Fibroblast of mammary gland (primary cell): ENCODE measurements around the gene ITPR3.

ENCODE experiments used
- DNase-seq: peaks from one replicate; pipeline ENCODE4 v3.0.0-alpha.2; 2010; ENCODE audit warnings: low read depth
- H3K4me3 ChIP-seq: 2 replicates; pipeline ENCODE4 v1.5.1; 2011; ENCODE audit warnings: low read depth, mild to moderate bottlenecking, low read length, moderate library complexity; ENCODE audit not compliant: control insufficient read depth
- TF ChIP-seq, protein P1 (sequence below): conservative IDR thresholded peaks from 2 replicates; pipeline ENCODE4 v1.5.1; 2011; ENCODE audit warnings: low read depth, low read length, inconsistent platforms; ENCODE audit not compliant: control insufficient read depth, insufficient read depth

Gene ITPR3

DNA sequence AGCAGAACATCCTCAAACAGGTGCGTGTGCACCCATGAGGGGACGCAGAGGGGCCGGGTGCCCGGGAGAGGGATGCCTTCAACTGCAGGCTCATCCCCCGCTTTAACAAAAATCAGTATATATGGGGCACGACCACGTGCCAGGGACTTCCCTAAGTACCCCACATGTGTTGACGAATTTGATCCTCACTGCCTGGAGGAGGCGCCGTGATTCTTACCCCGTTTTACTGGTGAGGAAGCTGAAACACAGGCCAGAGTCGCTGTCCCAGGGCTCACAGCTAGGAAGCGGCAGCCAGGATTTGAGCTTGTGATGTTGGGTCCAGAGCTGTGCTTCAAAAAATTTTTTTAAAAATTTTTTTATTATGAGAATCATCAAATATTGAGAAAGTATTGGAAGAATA, 44.8 kb downstream of the ITPR3 start:
- no peak overlapping the region for H3K4me3 ChIP-seq
- no peak for DNase-seq
- TF ChIP-seq, protein P1, sequence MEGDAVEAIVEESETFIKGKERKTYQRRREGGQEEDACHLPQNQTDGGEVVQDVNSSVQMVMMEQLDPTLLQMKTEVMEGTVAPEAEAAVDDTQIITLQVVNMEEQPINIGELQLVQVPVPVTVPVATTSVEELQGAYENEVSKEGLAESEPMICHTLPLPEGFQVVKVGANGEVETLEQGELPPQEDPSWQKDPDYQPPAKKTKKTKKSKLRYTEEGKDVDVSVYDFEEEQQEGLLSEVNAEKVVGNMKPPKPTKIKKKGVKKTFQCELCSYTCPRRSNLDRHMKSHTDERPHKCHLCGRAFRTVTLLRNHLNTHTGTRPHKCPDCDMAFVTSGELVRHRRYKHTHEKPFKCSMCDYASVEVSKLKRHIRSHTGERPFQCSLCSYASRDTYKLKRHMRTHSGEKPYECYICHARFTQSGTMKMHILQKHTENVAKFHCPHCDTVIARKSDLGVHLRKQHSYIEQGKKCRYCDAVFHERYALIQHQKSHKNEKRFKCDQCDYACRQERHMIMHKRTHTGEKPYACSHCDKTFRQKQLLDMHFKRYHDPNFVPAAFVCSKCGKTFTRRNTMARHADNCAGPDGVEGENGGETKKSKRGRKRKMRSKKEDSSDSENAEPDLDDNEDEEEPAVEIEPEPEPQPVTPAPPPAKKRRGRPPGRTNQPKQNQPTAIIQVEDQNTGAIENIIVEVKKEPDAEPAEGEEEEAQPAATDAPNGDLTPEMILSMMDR, result no peak

DNA sequence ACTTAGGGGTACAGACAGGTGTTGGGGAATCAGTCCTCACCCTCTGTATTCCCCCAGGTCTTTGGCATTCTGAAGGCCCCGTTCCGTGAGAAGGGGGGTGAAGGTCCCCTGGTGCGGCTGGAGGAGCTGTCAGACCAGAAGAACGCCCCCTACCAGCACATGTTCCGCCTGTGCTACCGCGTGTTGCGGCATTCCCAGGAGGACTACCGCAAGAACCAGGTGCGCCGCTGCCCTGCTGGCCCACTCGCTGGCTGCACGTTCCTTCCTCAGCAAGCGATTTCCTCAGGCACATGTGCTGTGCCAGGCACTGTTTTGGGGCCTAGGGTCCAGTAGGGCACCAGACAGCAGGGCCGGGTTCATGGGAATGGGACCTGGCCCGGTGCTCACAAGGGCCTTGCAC, 46.0 kb downstream of the ITPR3 start:
- TF ChIP-seq, protein P1, result no peak
- DNase-seq, result no peak
- no peak overlapping the region for H3K4me3 ChIP-seq

DNA sequence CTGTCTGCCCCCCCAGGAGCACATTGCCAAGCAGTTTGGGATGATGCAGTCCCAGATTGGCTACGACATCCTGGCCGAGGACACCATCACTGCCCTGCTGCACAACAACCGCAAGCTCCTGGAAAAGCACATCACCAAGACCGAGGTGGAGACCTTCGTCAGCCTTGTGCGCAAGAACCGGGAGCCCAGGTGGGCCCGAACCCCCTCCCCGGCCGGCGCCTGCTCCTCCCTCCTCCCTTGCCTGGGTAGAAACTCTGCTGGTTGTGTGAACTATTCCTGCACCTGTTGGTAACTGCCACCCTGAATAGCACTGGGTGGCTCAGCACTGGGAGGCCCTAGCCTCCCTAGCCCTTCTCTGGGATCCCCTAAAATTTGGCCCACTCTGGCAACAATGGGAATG, 46.7 kb downstream of the ITPR3 start:
- TF ChIP-seq, protein P1, result no peak
- H3K4me3 ChIP-seq, result no peak overlapping the region
- DNase-seq, result no peak

DNA sequence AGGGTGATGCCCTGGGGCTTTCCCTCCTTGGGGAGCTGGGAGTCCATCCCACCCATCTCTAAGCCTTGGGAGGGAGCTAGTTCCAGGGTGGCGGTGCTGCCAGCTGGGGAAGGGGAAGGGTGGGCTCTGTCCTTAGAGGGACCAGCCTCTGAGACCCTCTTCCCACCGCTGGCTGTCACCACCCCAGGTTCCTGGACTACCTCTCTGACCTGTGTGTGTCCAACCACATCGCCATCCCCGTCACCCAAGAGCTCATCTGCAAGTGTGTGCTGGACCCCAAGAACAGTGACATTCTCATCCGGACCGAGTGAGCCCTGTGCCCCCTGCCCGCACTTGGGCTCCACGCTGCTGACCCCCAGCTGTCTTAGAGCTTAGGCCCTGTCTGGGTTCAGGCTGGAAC, 47.2 kb downstream of the ITPR3 start:
- TF ChIP-seq, protein P1, result no peak

DNA sequence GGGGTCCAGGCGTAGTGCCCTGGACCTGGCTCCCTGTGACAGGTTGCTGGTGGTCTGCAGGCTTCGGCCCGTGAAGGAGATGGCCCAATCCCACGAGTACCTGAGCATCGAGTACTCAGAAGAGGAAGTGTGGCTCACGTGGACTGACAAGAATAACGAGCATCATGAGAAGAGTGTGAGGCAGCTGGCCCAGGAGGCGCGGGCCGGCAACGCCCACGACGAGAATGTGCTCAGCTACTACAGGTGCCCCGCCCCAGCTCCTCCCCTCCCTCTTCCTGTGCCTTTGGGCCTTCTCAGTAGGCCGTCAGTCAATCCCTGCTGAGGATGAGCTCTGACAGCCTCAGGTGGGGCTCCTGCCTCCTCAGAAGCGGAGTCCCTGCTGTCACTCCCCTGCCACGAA, 47.8 kb downstream of the ITPR3 start:
- no peak overlapping the region for H3K4me3 ChIP-seq
- no peak for DNase-seq

More for the DNA sequence above, 47.2 kb downstream of the ITPR3 start:
- DNase-seq, result no peak
- no peak overlapping the region for H3K4me3 ChIP-seq

DNA sequence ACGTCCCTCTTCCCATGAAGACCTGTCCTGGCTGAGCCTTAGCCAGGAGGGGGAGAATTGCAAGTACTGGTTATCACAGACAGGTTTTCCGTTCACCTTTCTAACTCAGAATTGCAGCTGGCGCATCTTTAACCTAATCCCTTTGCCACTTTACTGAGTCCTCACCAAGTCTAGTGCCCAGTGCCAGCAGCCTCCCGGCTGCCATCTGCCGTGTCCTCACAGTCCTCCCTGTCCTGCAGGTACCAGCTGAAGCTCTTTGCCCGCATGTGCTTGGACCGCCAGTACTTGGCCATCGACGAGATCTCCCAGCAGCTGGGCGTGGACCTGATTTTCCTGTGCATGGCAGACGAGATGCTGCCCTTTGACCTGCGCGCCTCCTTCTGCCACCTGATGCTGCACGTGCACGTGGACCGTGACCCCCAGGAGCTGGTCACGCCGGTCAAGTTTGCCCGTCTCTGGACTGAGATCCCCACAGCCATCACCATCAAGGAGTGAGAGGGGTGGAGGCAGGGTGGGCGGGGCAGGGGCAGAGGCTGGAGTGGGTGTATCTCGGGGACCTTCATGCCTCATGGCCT, 49.1 kb downstream of the ITPR3 start:
- DNase-seq, result no peak
- TF ChIP-seq, protein P1, result no peak
- no peak overlapping the region for H3K4me3 ChIP-seq

More for the DNA sequence above, 47.8 kb downstream of the ITPR3 start:
- TF ChIP-seq, protein P1, result no peak

DNA sequence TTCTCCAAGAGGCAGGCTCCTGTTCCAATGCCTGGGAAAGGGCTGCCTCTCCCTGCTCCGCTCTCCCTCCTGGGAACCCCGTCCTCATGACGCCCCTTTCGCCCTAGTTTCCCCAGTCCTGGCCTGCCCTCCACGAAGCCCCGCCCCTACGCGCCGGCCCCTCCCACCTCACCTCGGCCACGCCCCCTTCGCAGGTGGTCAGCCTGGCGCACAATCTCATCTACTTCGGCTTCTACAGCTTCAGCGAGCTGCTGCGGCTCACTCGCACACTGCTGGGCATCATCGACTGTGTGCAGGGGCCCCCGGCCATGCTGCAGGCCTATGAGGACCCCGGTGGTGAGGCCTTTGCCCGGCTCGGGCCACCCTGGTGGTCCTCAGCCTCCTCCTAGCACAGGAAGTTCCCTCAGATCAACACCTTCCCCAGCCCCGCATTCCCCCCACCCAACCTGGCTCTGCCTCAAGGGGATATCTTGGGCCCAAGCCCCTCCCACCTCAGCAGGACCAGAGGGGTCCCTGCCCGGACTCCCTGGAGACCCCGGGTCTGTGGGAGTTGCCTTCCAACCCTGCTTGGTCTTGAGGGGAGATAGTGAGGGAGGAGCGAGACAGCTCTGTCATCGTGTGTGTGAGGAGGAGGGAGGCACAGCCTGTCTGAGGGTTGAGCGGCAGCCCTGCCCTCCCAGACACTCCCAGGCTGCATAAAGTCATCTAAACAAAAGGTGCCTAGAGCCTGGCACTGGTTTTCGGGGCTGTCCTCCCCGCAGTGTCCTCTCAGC, 50.0 kb downstream of the ITPR3 start:
- TF ChIP-seq, protein P1, result no peak
- H3K4me3 ChIP-seq, result no peak overlapping the region
- DNase-seq, result no peak
